Fibroblast of the aortic adventitia (primary cell): Measurements from ENCODE around the gene COL23A1. TPM values are rescaled to one million over a fixed set of nuclear protein-coding genes. Genes with fewer than 3 reads are reported as not detected.

ENCODE experiments used
- DNase-seq: peaks from one replicate; pipeline ENCODE4 v3.0.0-alpha.2; 2010; ENCODE audit warnings: low read depth
- H3K4me3 ChIP-seq: 2 replicates; pipeline ENCODE4 v1.5.1; 2011; ENCODE audit warnings: low read depth, mild to moderate bottlenecking, control low read depth, low read length, moderate library complexity
- total RNA-seq: library from RNA; depleted of rRNA; stranded (reverse); fragments of >200 nt; gene quantifications from 2 replicates; pipeline ENCODE4 v1.2.3, GENCODE V29; 2012; ENCODE audit warnings: low replicate concordance
- TF ChIP-seq, protein P1 (sequence below): IDR thresholded peaks from 2 replicates; pipeline ENCODE4 v1.5.1; 2011; ENCODE audit warnings: mild to moderate bottlenecking, low read length, control low read depth, inconsistent platforms; ENCODE audit not compliant: insufficient read depth

Gene COL23A1
- total RNA-seq, 1 donor: not detected

DNA sequence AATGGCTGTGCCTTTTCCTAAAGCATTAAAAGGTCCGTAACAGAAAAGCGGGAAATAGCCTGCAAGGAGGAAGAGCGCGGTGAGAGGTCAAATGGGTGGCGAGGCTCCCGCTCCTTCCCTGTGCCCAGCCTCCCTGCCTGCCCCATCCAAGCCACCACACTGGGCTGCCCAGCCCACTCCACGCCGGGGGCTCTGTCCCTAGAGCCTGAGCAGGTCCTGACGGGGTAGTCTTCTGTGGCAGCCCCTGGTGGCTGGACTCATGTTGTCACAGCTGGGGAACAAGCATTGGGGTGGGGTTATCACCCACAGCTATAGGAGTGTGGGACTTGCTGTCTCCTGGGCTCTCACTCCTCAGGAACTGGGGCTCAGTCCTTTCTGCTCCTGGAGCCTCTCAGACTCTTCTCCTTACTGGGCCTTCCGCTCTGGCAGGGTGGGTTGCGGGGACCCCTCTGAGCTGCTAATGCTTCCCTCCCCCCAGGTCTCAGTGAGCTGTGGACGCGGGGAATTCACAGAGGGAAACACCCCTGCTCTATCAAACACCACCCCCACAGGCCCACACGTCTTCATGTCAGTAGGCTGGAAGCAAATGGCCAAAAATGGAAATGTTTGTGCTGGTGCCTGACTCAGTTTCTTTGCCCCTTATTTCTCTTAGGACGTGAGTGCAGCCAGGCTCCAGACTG is 205.2 kb downstream of the COL23A1 start:
- no peak overlapping the region for H3K4me3 ChIP-seq
- TF ChIP-seq, protein P1, sequence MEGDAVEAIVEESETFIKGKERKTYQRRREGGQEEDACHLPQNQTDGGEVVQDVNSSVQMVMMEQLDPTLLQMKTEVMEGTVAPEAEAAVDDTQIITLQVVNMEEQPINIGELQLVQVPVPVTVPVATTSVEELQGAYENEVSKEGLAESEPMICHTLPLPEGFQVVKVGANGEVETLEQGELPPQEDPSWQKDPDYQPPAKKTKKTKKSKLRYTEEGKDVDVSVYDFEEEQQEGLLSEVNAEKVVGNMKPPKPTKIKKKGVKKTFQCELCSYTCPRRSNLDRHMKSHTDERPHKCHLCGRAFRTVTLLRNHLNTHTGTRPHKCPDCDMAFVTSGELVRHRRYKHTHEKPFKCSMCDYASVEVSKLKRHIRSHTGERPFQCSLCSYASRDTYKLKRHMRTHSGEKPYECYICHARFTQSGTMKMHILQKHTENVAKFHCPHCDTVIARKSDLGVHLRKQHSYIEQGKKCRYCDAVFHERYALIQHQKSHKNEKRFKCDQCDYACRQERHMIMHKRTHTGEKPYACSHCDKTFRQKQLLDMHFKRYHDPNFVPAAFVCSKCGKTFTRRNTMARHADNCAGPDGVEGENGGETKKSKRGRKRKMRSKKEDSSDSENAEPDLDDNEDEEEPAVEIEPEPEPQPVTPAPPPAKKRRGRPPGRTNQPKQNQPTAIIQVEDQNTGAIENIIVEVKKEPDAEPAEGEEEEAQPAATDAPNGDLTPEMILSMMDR: no peak
- no peak for DNase-seq

DNA sequence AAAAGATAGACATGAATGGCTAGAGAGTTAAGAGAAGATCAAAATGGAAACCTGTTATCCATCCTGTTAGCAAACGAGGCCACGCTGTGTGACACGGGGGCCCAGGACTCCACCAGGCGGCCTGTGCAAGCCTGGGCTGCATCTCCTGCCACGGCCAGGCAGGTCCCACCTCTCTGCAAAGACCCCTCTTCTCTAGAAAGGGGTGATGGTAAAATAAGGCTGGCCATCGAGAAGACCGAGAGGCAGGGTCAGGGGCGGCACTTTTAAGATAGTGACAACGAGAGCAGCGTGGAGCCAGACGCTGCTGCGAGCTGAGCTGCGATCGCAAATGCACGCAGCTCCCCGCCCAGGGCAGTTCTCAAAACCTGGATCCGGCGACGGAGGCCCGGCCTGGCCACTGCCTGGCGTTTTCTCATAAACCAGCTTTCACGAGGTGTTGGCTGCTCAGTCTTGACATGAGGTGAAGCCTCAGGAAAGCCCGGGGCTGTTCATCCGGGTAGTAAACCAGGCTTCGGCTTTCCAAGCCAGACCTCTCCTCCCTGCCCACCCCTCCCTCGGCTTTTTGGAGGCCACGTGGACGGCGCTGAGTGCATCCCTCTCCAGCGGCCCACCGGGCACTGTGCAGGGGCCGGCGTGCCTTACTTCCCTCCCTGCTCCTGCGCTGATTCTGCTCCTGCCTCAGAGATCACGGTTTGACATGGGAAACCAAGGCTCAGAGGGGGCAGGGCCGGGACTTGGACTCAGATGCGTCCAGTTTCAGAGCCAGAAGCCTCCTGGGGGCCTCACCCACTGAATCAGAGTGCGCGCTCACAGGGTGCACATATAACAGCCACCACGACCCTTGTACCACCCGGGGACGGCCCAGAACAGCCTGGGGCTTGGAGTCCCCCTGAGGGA is 206.0 kb downstream of the COL23A1 start:
- no peak for DNase-seq
- TF ChIP-seq, protein P1: no peak
- no peak overlapping the region for H3K4me3 ChIP-seq

DNA sequence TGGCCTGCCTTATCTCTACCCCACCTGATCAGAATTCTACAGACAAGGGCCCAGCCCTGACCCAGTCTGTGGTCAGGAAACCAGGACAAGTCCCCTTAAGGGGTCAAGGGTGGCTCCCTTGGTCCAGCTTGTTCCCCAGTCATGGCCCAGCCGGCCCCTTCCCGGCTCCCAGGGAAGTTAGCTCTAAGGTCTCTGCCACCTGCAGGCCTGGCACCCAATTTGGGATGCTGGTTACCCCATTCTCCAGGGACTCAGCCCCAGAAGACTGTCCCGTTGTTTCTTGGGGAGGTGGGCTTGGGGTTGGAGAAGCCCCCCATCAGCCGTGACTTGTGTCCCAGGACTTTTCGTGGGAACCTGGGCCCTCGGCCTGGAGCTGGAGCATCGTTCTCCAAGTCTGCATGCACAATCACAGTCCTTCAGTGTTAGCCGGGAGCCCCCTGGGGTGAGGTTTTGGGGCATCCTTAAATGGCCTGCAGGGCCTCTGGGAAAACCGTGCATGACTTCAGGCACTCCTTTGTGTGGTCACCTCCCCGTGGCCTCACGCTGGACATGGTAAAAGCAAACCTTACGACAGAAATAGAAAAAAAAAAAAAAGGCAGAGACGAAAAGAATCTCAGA is 206.8 kb downstream of the COL23A1 start:
- H3K4me3 ChIP-seq: no peak overlapping the region
- TF ChIP-seq, protein P1: no peak
- no peak for DNase-seq

DNA sequence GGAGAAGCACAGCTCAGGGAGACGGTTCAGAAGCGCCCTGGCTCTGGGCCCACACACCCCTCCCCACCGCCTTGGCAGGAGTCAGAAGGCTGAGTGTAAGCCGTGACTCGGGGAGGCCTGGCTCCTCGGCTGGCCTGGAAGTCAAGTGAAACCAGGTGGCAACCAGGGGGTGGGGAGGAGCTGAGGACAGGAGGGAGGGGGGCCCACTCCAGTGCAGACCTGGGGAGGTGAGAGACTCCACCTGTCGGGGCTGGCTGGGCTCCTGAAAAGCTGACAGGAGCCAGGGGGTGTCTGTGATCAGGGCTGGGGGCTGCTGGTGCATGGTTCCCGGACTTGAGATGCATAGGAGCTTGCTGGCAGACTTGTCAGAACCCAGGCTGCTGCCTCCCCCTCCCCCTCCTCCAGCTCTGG is 207.4 kb downstream of the COL23A1 start:
- TF ChIP-seq, protein P1: no peak
- DNase-seq: no peak
- no peak overlapping the region for H3K4me3 ChIP-seq

DNA sequence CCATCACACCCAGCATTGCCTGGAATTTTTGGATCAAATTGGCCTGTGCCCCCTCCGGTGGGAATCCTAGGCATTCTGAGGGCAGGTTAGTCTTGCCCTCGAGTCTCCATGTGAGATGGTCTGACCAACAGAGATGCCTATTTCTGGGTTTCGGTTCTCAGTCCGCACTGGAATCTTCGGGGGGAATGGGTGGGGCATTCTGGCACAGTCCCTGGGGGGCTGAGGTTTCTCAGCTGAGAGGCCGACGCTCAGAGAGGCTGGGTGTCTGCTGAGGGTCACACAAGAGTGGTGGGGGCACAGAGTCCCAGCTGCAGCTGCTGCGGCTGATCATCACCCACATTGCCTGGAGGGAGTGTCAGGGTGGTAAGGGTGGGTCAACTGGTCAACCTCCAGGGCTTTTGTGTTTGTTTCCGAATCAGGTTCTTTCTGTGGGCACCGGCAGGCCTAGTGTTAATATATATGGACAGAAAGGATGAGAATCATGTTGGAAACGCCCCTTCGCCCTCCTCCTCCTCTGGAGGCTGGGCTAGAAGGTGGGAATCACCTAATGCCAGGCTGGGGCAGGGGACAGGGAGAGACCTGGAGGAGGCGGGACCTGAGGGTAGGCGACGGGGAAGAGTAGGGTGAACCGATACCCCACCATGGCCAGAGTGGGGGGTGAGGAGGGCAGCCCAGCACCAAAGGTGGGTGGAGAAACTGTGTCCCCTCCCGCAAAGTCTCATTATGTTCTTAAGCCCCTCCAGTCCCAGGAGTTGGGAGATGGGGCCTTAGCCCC is 208.1 kb downstream of the COL23A1 start:
- DNase-seq: no peak
- TF ChIP-seq, protein P1: no peak
- H3K4me3 ChIP-seq: no peak overlapping the region

DNA sequence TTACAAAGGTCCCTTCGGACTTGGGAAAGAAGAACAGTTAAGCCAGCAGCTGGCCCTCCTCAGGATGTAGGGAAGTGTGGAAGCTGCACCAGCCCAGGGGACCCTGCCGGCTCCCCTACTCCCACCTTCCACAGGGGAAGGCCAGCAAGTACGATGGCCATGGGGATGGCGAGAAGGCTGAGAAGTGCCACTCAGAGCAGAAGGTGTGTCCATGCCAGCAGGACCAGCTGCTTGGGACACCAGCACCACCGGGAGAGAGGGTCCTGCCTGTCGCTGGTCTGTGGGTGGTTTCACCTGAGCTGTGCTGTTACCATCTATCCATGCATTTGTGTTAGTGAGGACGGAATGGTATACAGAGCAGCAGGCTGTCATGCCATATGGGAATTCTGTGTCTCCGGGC is 209.0 kb downstream of the COL23A1 start:
- no peak for DNase-seq
- TF ChIP-seq, protein P1: no peak
- no peak overlapping the region for H3K4me3 ChIP-seq
